HCT116 (cell line): ENCODE measurements around the gene ZNF3. TPM values are rescaled to one million over a fixed set of nuclear protein-coding genes. Genes with fewer than 3 reads are reported as not detected.

Experiments used
- ATAC-seq: fragments of 200-7000 bp; cut with Tn5 transposase; 2 replicates; pipeline ENCODE4 v1.9.1; 2020; ENCODE audit warnings: mild to moderate bottlenecking, moderate library complexity
- BruUV-seq: library from RNA; stranded (reverse); fragments of 400-500 nt; replicated peaks from 2 replicates; lab custom pipeline; 2021; lab: Mats Ljungman, UMichigan
- CTCF ChIA-PET: fragments of 300-600 bp; sonication (Branson Sonifier 250); formaldehyde crosslinking; loops from one replicate; lab custom pipeline; 2021; ENCODE audit warnings: antibody characterized with exemption; lab: Charles Lee
- POLR2A ChIA-PET: fragments of 300-600, 350-600 bp; sonication (Branson Sonifier 250); formaldehyde crosslinking; loops from one replicate; lab custom pipeline; 2021; ENCODE audit warnings: antibody characterized with exemption; lab: Charles Lee
- RAD21 ChIA-PET, 2 experiments: fragments of 300-600 bp; sonication (Branson Sonifier 250); formaldehyde crosslinking; loops; one replicate each; lab custom pipeline; 2023; ENCODE audit warnings: low total read pairs in 2 of 2; ENCODE audit not compliant: uncharacterized antibody in 2 of 2, unreplicated experiment in 2 of 2, low non-redundant PET in 1 of 2; lab: Charles Lee
- DNase-seq: peaks from one replicate; pipeline ENCODE4 v3.0.0-alpha.2; 2010; ENCODE audit warnings: low read depth, low spot score
- H2AFZ ChIP-seq: fragments of 200-600 bp; shearing (Covaris generic), sonication (generic); 2 replicates; pipeline ENCODE4 v1.6.1; 2017; ENCODE audit warnings: low read depth, mixed run types, mixed read lengths, antibody characterized with exemption, low read length; ENCODE audit not compliant: poor library complexity, severe bottlenecking
- H3K27ac ChIP-seq: 2 replicates; pipeline ENCODE4 v1.5.1; 2012; ENCODE audit warnings: low read depth, low read length
- H3K27me3 ChIP-seq: fragments of 200-600 bp; sonication (generic); 2 replicates; pipeline ENCODE4 v1.6.1; 2016; ENCODE audit warnings: mixed run types, low read length, mixed read lengths; ENCODE audit not compliant: insufficient read depth
- H3K36me3 ChIP-seq, 2 experiments: fragments of 200-500 bp in 1 of 2; fragments of 200-600 bp in 1 of 2; sonication (Bioruptor generic) in 1 of 2; sonication (generic) in 1 of 2; 2 replicates each; pipeline versions ENCODE4 v1.5.1 to v1.6.1; 2014 to 2016; ENCODE audit warnings: low read length in 2 of 2, inconsistent platforms in 1 of 2, mixed read lengths in 1 of 2, mixed run types in 1 of 2; ENCODE audit not compliant: insufficient read depth in 2 of 2, control insufficient read depth in 1 of 2
- H3K4me1 ChIP-seq, 2 experiments: fragments of 200-600 bp in 1 of 2; sonication (generic) in 1 of 2; 2 replicates each; pipeline versions ENCODE4 v1.5.1 to v1.6.1; 2012 to 2017; ENCODE audit warnings: low read length in 2 of 2, inconsistent platforms in 1 of 2, mild to moderate bottlenecking in 1 of 2, mixed read lengths in 1 of 2, mixed run types in 1 of 2, moderate library complexity in 1 of 2; ENCODE audit not compliant: insufficient read depth in 2 of 2, control insufficient read depth in 1 of 2
- H3K4me2 ChIP-seq: fragments of 200-600 bp; sonication (generic); 2 replicates; pipeline ENCODE4 v1.6.1; 2017; ENCODE audit warnings: mixed run types, low read length, mixed read lengths
- H3K4me3 ChIP-seq, 2 experiments: fragments of 200-600 bp in 1 of 2; sonication (generic) in 1 of 2; replicated peaks in 1 of 2; 2 replicates each; pipeline ENCODE4 v1.5.1; 2011 to 2016; ENCODE audit warnings: low read length in 2 of 2, control low read depth in 1 of 2, low read depth in 1 of 2, mild to moderate bottlenecking in 1 of 2, mixed read lengths in 1 of 2, mixed run types in 1 of 2
- H3K79me2 ChIP-seq: fragments of 200-600 bp; sonication (generic); 2 replicates; pipeline ENCODE4 v1.6.1; 2017; ENCODE audit warnings: mild to moderate bottlenecking, mixed run types, low read length, moderate library complexity, mixed read lengths; ENCODE audit not compliant: insufficient read depth
- H3K9ac ChIP-seq: fragments of 200-600 bp; sonication (generic); 2 replicates; pipeline ENCODE4 v1.6.1; 2016; ENCODE audit warnings: low read length, mixed read lengths
- H3K9me2 ChIP-seq: fragments of 200-600 bp; sonication (generic), shearing (Covaris generic); 2 replicates; pipeline ENCODE4 v1.6.1; 2017; ENCODE audit warnings: mixed run types, mild to moderate bottlenecking, moderate library complexity; ENCODE audit not compliant: insufficient read depth
- H3K9me3 ChIP-seq, 2 experiments: fragments of 200-500 bp in 1 of 2; fragments of 200-600 bp in 1 of 2; sonication (Bioruptor generic) in 1 of 2; sonication (generic) in 1 of 2; 2 replicates each; pipeline ENCODE4 v1.6.1; 2014 to 2017; ENCODE audit warnings: low read length in 2 of 2, mixed read lengths in 2 of 2, inconsistent platforms in 1 of 2, low read depth in 1 of 2, mild to moderate bottlenecking in 1 of 2, mixed run types in 1 of 2, moderate library complexity in 1 of 2; ENCODE audit not compliant: control insufficient read depth in 1 of 2, insufficient read depth in 1 of 2
- H4K20me1 ChIP-seq: fragments of 200-600 bp; sonication (generic), shearing (Covaris generic); 2 replicates; pipeline ENCODE4 v1.6.1; 2017; ENCODE audit warnings: mixed run types, mild to moderate bottlenecking, moderate library complexity; ENCODE audit not compliant: insufficient read depth
- CEBPB ChIP-seq: IDR thresholded peaks from 2 replicates; pipeline ENCODE4 v1.6.1; 2012; ENCODE audit warnings: low read depth
- EGR1 ChIP-seq: IDR thresholded peaks from 2 replicates; pipeline ENCODE4 v1.6.1; 2012; ENCODE audit warnings: low read depth
- ELF1 ChIP-seq: IDR thresholded peaks from 2 replicates; pipeline ENCODE4 v1.6.1; 2012; ENCODE audit warnings: low read depth, borderline replicate concordance
- EZH2 ChIP-seq: fragments of 200-600 bp; sonication (generic); IDR thresholded peaks from 2 replicates; pipeline ENCODE4 v1.6.1; 2017; ENCODE audit warnings: antibody characterized with exemption, mixed run types
- EZH2phosphoT487 ChIP-seq: fragments of 200-600 bp; IDR thresholded peaks from 2 replicates; pipeline ENCODE4 v1.6.1; 2018; ENCODE audit warnings: antibody characterized with exemption, borderline replicate concordance
- FOSL1 ChIP-seq: IDR thresholded peaks from 2 replicates; pipeline ENCODE4 v1.6.1; 2012; ENCODE audit warnings: low read depth
- JUND ChIP-seq: IDR thresholded peaks from 2 replicates; pipeline ENCODE4 v1.6.1; 2012
- POLR2A ChIP-seq: IDR thresholded peaks from 2 replicates; pipeline ENCODE4 v1.7.0; 2011; ENCODE audit warnings: borderline replicate concordance; ENCODE audit not compliant: insufficient read depth, insufficient read length; ENCODE audit errors: extremely low read depth
- POLR2AphosphoS5 ChIP-seq: IDR thresholded peaks from 2 replicates; pipeline ENCODE4 v1.6.1; 2011; ENCODE audit warnings: mild to moderate bottlenecking, low read depth, low read length, moderate library complexity
- RAD21 ChIP-seq: IDR thresholded peaks from 2 replicates; pipeline ENCODE4 v1.6.1; 2012; ENCODE audit warnings: low read depth, mild to moderate bottlenecking
- REST ChIP-seq: IDR thresholded peaks from 2 replicates; pipeline ENCODE4 v1.6.1; 2012; ENCODE audit warnings: low read depth
- SIN3A ChIP-seq: IDR thresholded peaks from 2 replicates; pipeline ENCODE4 v1.6.1; 2012; ENCODE audit warnings: low read depth
- SP1 ChIP-seq: IDR thresholded peaks from 2 replicates; pipeline ENCODE4 v1.6.1; 2012; ENCODE audit warnings: low read depth
- SRF ChIP-seq: IDR thresholded peaks from 2 replicates; pipeline ENCODE4 v1.6.1; 2012; ENCODE audit warnings: low read depth
- TCF7L2 ChIP-seq: IDR thresholded peaks from 2 replicates; pipeline ENCODE4 v1.7.0; 2011; ENCODE audit warnings: borderline replicate concordance, inconsistent platforms; ENCODE audit not compliant: insufficient read depth, insufficient read length; ENCODE audit errors: extremely low read depth
- YY1 ChIP-seq: IDR thresholded peaks from 2 replicates; pipeline ENCODE4 v1.6.1; 2011; ENCODE audit warnings: low read length, low read depth, moderate library complexity, mild to moderate bottlenecking; ENCODE audit not compliant: insufficient replicate concordance; ENCODE audit errors: extremely low read depth
- ZBTB33 ChIP-seq: IDR thresholded peaks from 2 replicates; pipeline ENCODE4 v1.6.1; 2011; ENCODE audit warnings: mild to moderate bottlenecking, low read length, moderate library complexity; ENCODE audit not compliant: insufficient replicate concordance; ENCODE audit errors: extremely low read depth
- ZFX ChIP-seq: fragments of 450-650 bp; IDR thresholded peaks from 2 replicates; pipeline ENCODE4 v1.6.1; 2017
- intact Hi-C: fragments of 100-400 bp; cut with micrococcal nuclease; formaldehyde crosslinking; loops from 2 replicates; pipeline ENCODE4 v1.10.0; 2022
- total RNA-seq: library from RNA; stranded (reverse); gene quantifications from one replicate; pipeline ENCODE4 v1.2.1, GENCODE V29; 2021; ENCODE audit not compliant: unreplicated experiment
- TF ChIP-seq, protein P1 (sequence below), 3 experiments: fragments of 200-600 bp in 1 of 3; sonication (generic) in 1 of 3; IDR thresholded peaks in 2 of 3; conservative IDR thresholded peaks in 1 of 3; 2 replicates each; pipeline ENCODE4 v1.5.1; 2012 to 2017; ENCODE audit warnings: low read depth in 2 of 3, low read length in 2 of 3, antibody characterized with exemption in 1 of 3, borderline replicate concordance in 1 of 3, control low read depth in 1 of 3, mild to moderate bottlenecking in 1 of 3, mixed read lengths in 1 of 3, mixed run types in 1 of 3, moderate library complexity in 1 of 3; ENCODE audit not compliant: insufficient read depth in 1 of 3
- TF ChIP-seq, protein P2 (sequence below): IDR thresholded peaks from 2 replicates; pipeline ENCODE4 v1.6.1; 2012

ZNF3 gene
- total RNA-seq, 1 experiment from 2014 or later, result 28.2 TPM

DNA sequence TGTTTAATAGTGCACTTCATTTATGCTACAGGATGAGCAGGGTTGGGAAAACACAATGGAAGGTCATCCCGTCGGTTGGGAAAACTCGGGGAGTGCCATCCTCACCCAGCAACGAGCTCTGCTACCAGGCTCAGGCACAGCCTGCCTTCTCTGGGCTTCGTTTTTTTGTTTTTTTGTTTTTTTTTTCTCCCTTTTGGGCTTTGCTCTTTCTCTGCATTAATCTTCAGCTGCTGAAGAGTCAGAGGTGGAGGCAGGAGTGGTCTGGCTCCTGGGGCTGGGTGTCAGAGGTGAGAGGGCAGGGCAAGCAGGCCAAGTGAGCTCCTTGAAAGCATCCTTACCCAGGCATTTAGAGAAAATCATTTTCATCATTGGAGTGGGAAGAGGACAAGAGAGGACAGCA lies 11.5 kb downstream of the ZNF3 start:
- H3K79me2 ChIP-seq, result peaks cover 6% of the 10 kb centered on the region; the same call in 1 of the 2 replicates
- no peaks in the 10 kb centered on the region for H3K4me1 ChIP-seq
- H3K27ac ChIP-seq, result no peak overlapping the region
- H3K9me3 ChIP-seq, result peaks cover 22 to 29% of the 10 kb centered on the region in 2 experiments; a peak in 3 of 4 replicates
- no TSS peak for BruUV-seq
- H3K4me3 ChIP-seq, result no peak overlapping the region
- ATAC-seq, result no peak
- no peaks in the 10 kb centered on the region for H3K9me2 ChIP-seq
- ChIA-PET POLR2A (no interaction called here), RAD21 (no interaction called here), CTCF (interaction anchor here (0.7 kb wide), 1 partner anchor 1543 kb away, joined by 4 read pairs; no protein-coding TSS in a partner anchor)
- TF ChIP-seq CEBPB, result no peak
- no peak for TF ChIP-seq EZH2
- TF ChIP-seq SRF, result no peak
- no peak for TF ChIP-seq EGR1
- TF ChIP-seq, protein P1, sequence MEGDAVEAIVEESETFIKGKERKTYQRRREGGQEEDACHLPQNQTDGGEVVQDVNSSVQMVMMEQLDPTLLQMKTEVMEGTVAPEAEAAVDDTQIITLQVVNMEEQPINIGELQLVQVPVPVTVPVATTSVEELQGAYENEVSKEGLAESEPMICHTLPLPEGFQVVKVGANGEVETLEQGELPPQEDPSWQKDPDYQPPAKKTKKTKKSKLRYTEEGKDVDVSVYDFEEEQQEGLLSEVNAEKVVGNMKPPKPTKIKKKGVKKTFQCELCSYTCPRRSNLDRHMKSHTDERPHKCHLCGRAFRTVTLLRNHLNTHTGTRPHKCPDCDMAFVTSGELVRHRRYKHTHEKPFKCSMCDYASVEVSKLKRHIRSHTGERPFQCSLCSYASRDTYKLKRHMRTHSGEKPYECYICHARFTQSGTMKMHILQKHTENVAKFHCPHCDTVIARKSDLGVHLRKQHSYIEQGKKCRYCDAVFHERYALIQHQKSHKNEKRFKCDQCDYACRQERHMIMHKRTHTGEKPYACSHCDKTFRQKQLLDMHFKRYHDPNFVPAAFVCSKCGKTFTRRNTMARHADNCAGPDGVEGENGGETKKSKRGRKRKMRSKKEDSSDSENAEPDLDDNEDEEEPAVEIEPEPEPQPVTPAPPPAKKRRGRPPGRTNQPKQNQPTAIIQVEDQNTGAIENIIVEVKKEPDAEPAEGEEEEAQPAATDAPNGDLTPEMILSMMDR (IDR thresholded peaks at IDR 0.05 in 2 of 3, conservative IDR thresholded peaks at IDR 0.05 in 1 of 3; ENCODE audit: borderline replicate concordance in 1 of 3, insufficient read depth in 1 of 3, low read depth in 2 of 3, low read length in 2 of 3), result no peak
- no peak for TF ChIP-seq ZFX
- TF ChIP-seq JUND, result no peak
- TF ChIP-seq POLR2AphosphoS5, result no peak
- TF ChIP-seq REST, result no peak
- TF ChIP-seq ELF1, result no peak
- no peak for TF ChIP-seq ZBTB33
- TF ChIP-seq FOSL1, result no peak
- no peak for TF ChIP-seq SP1
- TF ChIP-seq YY1, result no peak
- TF ChIP-seq, protein P2, sequence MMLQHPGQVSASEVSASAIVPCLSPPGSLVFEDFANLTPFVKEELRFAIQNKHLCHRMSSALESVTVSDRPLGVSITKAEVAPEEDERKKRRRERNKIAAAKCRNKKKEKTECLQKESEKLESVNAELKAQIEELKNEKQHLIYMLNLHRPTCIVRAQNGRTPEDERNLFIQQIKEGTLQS, result no peak
- TF ChIP-seq RAD21, result no peak
- TF ChIP-seq SIN3A, result no peak
- no peak for TF ChIP-seq POLR2A
- no peak for TF ChIP-seq TCF7L2
- no peak for TF ChIP-seq EZH2phosphoT487
- H2AFZ ChIP-seq, result no peak overlapping the region
- H4K20me1 ChIP-seq, result no peaks in the 10 kb centered on the region
- H3K4me2 ChIP-seq, result no peak overlapping the region
- intact Hi-C loops, result no loop called here
- no peak overlapping the region for H3K9ac ChIP-seq
- no peaks in the 10 kb centered on the region for H3K27me3 ChIP-seq
- H3K36me3 ChIP-seq, result peaks cover 48 to 55% of the 10 kb centered on the region in 2 experiments
- no peak for DNase-seq
